Choroid plexus epithelial cell (primary cell): ENCODE data around the gene MDP1.

ENCODE experiments used
- DNase-seq: peaks from one replicate; pipeline ENCODE4 v3.0.0-alpha.2; 2010; ENCODE audit warnings: low read depth
- H3K4me3 ChIP-seq: 2 replicates; pipeline ENCODE4 v1.5.1; 2011; ENCODE audit warnings: low read depth, mild to moderate bottlenecking, control low read depth, low read length, moderate library complexity
- CTCF ChIP-seq: conservative IDR thresholded peaks from 2 replicates; pipeline ENCODE4 v1.5.1; 2011; ENCODE audit warnings: low read depth, mild to moderate bottlenecking, control low read depth, inconsistent platforms, low read length, moderate library complexity

MDP1 gene

GRCh38 chr14:24255931-24256711 lies 40.3 kb upstream of the MDP1 start:
- no peak overlapping the region for H3K4me3 ChIP-seq
- TF ChIP-seq CTCF: no peak
- no peak for DNase-seq

- TF ChIP-seq CTCF: no peak
- DNase-seq: no peak
- no peak overlapping the region for H3K4me3 ChIP-seq
Observed at GRCh38 chr14:24255438-24255837, 39.6 kb upstream of the MDP1 start.

DNA sequence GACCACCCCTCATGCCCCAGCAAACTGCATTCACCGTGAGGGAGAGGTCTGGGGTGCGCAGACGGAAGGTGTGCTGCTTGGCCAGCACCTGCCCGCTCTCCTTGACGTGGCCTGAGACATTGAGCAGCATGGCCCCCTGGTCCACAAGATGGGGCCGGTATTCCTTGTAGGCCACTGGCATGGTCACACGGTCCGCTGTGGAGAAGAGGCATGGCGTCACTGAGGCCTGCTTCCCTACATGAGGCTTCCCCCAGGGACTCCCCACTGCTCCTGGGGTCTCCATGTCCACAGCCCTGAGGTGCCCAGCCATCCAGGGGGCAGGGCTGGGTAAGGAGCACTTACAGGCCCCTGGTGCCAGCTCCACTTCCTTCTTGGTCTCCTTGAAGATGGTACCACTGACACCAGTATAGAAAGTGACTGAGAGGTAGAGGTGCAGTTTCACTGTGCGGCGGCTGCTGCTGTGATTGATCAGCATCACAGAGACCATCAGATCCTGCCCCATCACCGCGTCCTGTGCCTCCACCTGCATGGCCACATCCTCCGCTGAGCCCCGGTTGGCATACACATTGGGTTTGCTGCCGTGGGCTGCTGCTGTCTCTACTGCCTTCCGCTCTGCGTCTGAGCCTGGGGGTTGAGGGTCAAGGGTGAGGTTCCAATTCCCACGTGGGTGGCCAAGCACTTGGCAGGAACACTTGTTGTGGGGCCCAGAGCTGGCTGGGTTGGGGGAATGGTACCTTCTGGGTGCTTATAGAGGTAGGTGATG lies 38.9 kb upstream of the MDP1 start:
- H3K4me3 ChIP-seq: no peak overlapping the region
- DNase-seq: no peak
- no peak for TF ChIP-seq CTCF

GRCh38 chr14:24253936-24254335 lies 38.1 kb upstream of the MDP1 start:
- DNase-seq: no peak
- no peak for TF ChIP-seq CTCF
- H3K4me3 ChIP-seq: no peak overlapping the region

GRCh38 chr14:24252289-24253124 lies 36.6 kb upstream of the MDP1 start:
- no peak for TF ChIP-seq CTCF
- H3K4me3 ChIP-seq: no peak overlapping the region
- no peak for DNase-seq

DNA sequence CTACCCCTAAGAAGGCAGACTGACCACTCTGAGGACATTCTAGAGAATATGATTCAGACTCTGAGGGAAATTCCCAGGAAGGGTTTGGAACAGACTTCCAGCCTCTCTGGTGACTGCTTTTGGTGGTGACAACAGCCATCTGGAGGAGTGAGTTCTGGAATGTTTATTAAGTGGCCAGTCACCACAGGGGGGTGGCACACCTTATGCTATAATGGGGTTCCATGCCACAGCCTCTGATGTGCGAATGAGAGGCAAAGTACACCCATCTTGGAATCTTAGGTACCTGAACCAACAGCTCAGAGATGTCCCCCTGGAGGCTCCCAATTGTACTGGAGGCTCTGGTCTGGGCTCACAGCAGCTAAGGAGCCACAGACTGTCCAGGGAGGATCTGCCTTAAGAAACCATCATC lies 36.0 kb upstream of the MDP1 start:
- no peak overlapping the region for H3K4me3 ChIP-seq
- DNase-seq: peak; percentile 32
- TF ChIP-seq CTCF: peak; percentile 23
